ENCODE results near the gene ZNF775. TPM values are rescaled to one million over a fixed set of nuclear protein-coding genes. Genes with fewer than 3 reads are reported as not detected.
A peak's percentile ranks its signal among the peaks of the same experiment; 100 is the strongest.

Gene ZNF775
- total RNA-seq, 2 donors from 2014 or later = 4.4 to 5.0 TPM

DNA sequence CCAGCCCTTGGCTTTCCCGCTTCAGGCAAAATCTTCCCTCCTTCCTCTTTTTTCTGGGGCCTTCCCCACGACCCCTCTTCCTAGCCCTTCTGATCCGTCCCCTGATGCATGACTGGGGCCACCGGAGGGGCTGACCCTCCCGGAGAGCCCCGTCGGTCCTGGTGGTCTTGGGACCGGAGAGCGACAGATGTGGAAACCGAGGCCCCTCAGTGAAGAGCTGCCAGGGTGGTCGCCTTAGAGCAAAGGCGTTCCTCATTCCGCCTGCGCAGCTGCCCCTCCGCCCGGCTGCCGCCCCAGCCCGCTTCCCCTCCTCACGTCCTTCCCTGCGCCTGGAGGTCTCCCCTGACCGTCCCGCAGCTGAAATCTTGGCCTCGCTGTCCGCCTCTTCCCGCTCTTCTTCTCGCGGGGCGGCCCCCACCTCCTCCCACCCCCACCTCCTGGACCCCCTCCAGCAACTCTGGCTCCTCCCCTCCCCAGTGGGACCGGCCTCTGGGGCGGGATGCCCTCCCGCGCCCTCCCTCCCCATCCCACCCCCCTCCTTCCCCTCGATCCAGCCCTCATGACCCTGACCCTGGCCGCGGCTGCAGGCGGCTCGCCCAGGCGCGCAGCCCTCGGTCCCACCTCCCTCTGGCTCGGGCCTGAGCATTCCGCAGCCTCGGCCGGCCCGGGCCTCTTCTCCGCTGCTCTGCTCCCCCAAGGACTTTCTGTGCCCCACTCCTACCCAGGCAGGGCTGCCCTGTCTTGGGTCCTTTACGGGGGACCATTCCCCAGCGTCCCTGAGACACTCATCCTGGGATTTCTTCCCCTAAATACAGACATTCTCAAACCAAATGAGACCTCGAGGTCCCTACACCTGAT, 37.6 kb upstream of the ZNF775 start, which contains the start of gene RARRES2:
Gene RARRES2, minus strand, starts transcription at position 367 of the 858 bp plus-strand sequence. CDS start 1,020 bp downstream, outside the sequence.
- H3K36me3 Mint-ChIP-seq = peaks cover 0 to 7% of the 10 kb centered on the region in 2 donors
- H3K9me3 Mint-ChIP-seq = peaks cover 0 to 9% of the 10 kb centered on the region in 2 donors
- H3K27ac Mint-ChIP-seq = no peak within 1 kb of the TSS
- no peak for DNase-seq (ENCODE audit: low spot score in 2 of 2)
- no peak for ATAC-seq

DNA sequence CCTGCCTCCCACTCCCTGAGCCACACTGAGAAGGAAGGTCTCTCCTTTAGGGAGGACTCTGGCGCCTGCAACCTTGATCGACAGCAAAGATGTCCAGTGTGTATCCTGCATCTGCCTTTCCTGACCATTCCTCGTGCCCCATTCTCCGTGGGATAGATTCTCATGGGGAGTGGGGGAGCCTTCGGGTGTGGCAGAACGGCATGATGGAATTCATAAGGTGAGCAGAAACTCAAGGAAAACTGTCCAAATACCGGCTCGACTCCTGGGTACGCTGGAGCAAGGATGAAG, 37.1 kb upstream of the ZNF775 start:
- ATAC-seq (no peak), DNase-seq (ENCODE audit: low spot score in 2 of 2) (no peak)
- Mint-ChIP-seq H3K36me3 (peaks cover 0 to 7% of the 10 kb centered on the region in 2 donors), H3K9me3 (peaks cover 0 to 9% of the 10 kb centered on the region in 2 donors), H3K27ac (no peak overlapping the region)

DNA sequence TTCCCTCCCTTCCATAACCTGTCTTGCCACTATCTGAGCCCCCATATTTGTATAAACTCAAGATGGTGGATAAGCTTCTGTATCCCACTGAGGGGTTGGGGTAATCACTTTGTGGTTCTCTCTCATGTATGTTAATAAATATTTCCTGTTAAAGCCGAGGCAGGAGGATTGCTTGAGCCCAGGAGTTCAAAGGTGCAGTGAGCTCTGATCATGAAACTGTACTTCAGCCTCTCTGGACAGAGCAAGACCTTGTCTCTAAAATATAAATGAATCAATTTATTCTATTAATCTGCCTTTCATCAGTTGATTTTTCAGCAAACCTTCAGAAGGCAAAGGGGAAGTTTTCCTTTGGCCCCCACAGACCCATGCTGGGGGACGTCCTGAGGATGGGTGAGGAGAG, 35.9 kb upstream of the ZNF775 start:
- DNase-seq (ENCODE audit: low spot score in 2 of 2) (no peak), ATAC-seq (no peak)
- peaks cover 0 to 9% of the 10 kb centered on the region in 2 donors for H3K9me3 Mint-ChIP-seq
- no peak overlapping the region for H3K27ac Mint-ChIP-seq
- H3K36me3 Mint-ChIP-seq = no peaks in the 10 kb centered on the region

DNA sequence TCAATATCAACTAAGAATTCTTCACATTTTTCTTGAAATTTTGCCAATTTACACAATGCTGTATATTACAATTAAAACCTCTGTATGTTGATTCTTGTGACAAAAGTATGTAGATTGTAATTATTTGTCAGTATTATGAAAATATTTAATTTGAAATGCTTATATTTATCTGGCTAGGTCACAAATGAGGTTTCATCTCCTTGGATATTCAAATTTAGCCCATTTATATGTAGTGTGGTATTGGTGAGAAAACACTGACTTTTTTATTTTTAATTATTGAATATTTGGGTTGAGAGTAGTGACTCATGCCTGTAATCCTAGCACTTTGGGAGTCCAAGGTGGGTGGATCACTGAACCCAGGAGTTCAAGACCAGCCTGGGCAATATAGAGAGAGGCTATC, 34.8 kb upstream of the ZNF775 start:
- H3K27ac Mint-ChIP-seq = no peak overlapping the region
- DNase-seq (ENCODE audit: low spot score in 2 of 2) (no peak), ATAC-seq (no peak)
- H3K9me3 Mint-ChIP-seq = peaks cover 0 to 9% of the 10 kb centered on the region in 2 donors
- H3K36me3 Mint-ChIP-seq = no peaks in the 10 kb centered on the region

DNA sequence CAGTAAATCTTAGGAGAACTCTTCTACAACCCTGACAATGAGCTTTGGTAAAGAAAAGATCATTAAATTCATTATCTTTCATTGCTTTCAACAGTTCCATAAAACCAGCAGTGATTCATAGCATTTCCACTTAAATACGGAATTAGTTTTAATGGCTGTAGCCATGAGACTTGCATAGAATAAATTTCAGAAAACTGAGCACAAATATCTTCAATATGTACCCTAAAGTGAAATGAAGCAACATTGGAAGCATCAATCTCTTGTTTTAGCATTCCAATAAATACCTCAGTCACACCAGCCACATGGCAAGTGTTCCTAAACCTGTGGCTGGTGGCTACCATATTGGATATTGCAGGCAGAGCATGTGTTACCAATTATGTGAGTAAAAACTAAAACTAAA, 34.1 kb upstream of the ZNF775 start:
- ATAC-seq (no peak), DNase-seq (ENCODE audit: low spot score in 2 of 2) (no peak)
- Mint-ChIP-seq H3K9me3 (peaks cover 0 to 9% of the 10 kb centered on the region in 2 donors), H3K36me3 (no peaks in the 10 kb centered on the region), H3K27ac (no peak overlapping the region)

DNA sequence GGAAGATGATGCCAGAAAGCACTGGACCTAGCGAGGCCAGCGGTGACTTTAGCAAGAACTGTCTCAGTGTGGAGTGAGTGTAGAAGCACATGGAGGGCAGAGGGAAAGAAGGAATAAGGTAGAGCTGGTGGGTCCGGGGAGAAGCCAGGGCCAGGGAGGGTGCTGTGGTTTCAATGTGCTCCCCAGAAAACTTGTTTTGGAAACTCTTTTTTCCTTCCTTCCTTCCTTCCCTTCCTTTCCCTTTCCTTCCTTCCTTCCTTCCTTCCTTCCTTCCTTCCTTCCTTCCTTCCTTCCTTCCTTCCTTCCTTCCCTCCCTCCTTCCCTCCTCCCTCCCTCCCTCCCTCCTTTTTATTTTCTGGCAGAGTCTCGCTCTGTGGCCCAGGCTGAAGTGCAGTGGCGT, 32.2 kb upstream of the ZNF775 start:
- ATAC-seq (no peak), DNase-seq (ENCODE audit: low spot score in 2 of 2) (no peak)
- Mint-ChIP-seq H3K27ac (no peak overlapping the region), H3K36me3 (no peaks in the 10 kb centered on the region), H3K9me3 (peaks cover 0 to 9% of the 10 kb centered on the region in 2 donors)

DNA sequence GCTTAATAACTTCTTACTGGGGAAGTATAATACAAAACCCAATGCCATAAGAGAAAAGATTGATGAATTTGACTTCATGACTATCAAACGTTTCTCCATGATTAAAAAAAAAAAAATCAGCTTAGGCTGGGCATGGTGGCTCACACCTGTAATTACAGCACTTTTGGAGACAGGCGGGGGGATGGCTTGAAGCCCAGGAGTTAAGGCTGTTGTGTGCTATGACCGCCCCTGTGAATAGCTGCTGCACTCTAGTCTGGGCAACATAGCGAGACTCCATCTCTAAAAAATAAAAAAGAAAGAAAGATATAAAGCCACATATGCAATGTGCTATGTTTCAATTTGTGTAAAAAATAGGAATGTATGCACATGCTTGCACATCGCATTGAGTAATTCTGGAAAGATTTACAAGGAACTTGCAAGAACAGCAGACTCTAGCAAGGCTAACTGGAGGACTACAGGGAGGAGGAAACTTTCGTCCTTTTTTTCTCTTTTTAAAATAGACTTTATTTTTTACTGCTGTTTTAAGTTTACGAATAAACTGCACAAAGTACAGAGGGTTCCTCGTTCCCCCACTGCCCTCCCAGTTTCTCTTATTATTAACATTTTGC, 27.4 kb upstream of the ZNF775 start:
- ATAC-seq = no peak

DNA sequence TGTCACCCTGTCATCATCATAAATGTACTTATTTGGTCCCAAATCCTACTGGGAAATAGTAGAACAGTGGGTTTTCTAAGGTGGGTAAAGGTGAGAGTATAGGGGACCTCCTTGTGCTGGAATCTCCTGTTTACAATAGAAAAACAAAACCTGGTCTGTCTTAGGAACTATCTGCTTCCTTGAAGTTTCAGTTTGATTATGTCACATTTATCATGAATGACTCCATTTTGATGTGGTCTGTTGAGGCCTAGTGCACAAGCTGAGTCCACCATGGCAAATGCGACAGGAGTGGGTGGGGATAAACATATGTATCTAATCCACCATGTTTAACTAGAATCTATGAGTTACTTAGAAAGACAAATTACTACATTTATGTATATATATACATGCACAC, 23.5 kb upstream of the ZNF775 start:
- ATAC-seq (no peak), DNase-seq (ENCODE audit: low spot score in 2 of 2) (no peak)
- H3K27ac Mint-ChIP-seq = no peak overlapping the region
- H3K9me3 Mint-ChIP-seq = peaks cover 4 to 6% of the 10 kb centered on the region in 2 donors
- peaks cover 0 to 6% of the 10 kb centered on the region in 2 donors for H3K36me3 Mint-ChIP-seq

More for the DNA sequence above, 27.4 kb upstream of the ZNF775 start:
- no peak overlapping the region for H3K27ac Mint-ChIP-seq
- no peak for DNase-seq (ENCODE audit: low spot score in 2 of 2)
- H3K9me3 Mint-ChIP-seq = no peaks in the 10 kb centered on the region
- H3K36me3 Mint-ChIP-seq = no peaks in the 10 kb centered on the region

DNA sequence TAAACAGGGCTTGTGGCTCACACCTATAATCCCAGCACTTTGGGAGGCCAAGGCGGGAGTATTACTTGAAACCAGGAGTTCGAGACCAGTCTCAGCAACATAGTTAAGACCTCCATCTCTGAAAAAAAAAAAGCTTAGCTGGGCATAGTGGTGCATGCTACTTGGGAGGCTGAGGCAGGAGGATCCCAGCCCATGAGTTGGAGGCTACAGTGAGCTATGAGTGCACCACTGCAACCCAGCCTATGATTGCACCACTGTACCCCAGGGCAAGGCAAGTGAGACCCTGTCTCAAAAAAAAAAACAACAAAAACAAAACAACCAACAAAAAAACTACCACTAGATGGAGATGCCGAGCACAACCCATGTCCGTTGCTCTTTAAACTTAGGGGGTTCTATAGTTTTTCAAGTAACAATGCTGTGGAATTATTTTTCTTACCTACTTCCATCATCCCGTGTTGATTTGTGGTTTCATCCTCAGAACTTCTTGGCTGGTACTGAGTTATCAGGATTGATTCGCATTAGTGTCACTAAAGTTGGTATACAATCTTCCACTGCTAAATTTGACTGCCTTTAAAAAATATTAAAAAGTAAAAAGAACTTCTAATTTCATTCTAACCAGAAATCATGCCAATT, 22.7 kb upstream of the ZNF775 start:
- peaks cover 0 to 6% of the 10 kb centered on the region in 2 donors for H3K36me3 Mint-ChIP-seq
- DNase-seq (ENCODE audit: low spot score in 2 of 2) (no peak), ATAC-seq (no peak)
- H3K9me3 Mint-ChIP-seq = peaks cover 4 to 6% of the 10 kb centered on the region in 2 donors
- H3K27ac Mint-ChIP-seq = peak overlapping the region in 1 of 2 donors; percentile 67

DNA sequence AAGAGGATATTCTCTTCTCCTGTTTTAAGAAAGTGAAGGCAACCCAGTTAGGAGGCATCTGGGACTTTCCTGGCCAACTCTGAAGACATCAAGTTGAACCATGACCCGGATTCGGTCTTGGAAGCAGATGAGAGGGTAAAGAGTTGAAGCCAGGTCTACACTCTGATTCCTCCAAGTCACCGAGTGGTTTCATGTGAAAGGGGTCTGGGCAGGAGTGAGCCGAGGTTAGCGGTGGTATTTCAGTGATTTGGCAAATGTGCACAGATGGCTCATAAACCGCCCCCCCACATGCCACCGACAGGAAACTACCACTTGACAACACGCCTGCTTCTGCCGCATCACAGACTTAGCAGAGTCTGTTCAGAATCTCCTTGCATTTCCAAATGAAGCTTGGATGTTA, 21.9 kb upstream of the ZNF775 start:
- peak in 1 of 2 donors; percentile 47 for DNase-seq (ENCODE audit: low spot score in 2 of 2)
- H3K36me3 Mint-ChIP-seq = peaks cover 0 to 6% of the 10 kb centered on the region in 2 donors
- peaks cover 4 to 6% of the 10 kb centered on the region in 2 donors for H3K9me3 Mint-ChIP-seq
- ATAC-seq = peak; percentile 73 to 78
- H3K27ac Mint-ChIP-seq = peak overlapping the region; percentile 76 to 84

DNA sequence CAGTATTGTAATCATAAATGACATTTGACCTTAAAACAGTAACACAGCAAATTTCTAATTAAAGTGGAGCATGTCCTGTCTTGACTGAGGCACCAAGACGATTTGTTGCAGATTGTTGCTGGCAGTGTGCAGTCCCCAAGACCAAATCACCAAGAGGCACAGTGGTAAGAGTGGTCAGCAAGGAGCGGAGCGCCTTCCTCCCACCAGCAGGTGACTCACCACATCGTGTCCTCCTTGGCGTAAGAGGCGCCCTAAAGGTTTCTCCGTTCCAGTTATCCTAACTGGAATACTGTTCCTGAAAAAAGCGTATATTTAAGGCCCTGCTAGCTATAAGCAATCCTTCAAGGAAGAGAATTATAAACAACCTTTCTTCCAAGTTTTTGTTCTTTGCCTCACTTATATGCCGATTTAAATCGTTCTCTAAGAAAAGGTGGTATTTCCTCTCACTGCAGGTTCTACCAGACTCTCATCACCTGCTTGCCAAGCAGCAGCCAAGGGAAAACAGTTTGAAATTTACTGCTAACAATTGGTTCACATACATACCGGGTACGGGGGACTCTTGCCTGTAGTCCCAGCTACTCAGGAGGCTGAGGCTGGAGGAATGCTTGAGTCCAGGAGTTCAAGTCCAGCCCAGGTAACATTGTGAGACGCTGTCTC, 21.2 kb upstream of the ZNF775 start:
- DNase-seq (ENCODE audit: low spot score in 2 of 2) = no peak
- H3K27ac Mint-ChIP-seq = peak overlapping the region; percentile 72 to 76
- peak; percentile 34 to 57 for ATAC-seq
- peaks cover 4 to 6% of the 10 kb centered on the region in 2 donors for H3K9me3 Mint-ChIP-seq
- peaks cover 0 to 6% of the 10 kb centered on the region in 2 donors for H3K36me3 Mint-ChIP-seq

DNA sequence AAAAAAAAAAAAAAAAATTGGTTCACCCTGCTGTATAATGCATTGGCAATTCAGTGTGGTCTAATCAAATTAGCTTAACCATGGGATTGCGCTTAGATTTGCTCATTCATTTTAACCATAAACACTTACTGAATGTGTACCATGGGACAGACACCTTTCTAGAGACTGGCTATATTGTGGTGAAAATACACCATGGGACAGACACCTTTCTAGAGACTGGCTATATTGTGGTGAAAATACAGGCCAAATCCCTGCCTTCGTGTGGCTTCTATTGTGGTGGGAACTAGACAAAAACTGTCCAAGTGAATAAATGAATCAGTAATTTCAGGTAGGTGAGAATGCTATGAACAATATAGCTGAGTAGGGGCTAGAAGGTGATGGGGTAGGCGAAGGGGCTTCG, 20.7 kb upstream of the ZNF775 start:
- peaks cover 0 to 6% of the 10 kb centered on the region in 2 donors for H3K36me3 Mint-ChIP-seq
- DNase-seq (ENCODE audit: low spot score in 2 of 2) (no peak), ATAC-seq (peak; percentile 37 to 65)
- no peak overlapping the region for H3K27ac Mint-ChIP-seq
- H3K9me3 Mint-ChIP-seq = peaks cover 4 to 6% of the 10 kb centered on the region in 2 donors

DNA sequence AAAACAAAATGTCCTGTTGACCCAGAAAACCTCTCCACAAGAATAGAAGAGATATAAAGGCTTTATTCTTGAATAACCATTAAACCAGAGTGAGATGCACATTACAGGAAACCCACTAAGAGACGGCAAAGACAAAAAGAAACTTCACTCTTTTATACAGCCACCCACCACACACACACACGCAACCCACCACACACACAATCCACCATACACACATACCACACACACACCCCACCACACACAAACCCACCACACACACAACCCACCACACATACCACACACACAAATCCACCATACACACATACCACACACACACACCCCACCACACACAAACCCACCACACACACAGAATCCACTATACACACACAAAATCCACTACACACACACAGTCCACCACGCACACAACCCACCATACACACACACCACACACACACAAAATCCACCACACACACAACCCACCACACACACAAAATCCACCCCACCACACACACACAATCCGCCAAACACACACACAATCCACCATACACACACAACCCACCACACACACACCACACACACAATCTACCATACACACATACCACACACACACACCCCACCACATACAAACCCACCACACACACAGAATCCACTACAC, 20.0 kb upstream of the ZNF775 start:
- H3K27ac Mint-ChIP-seq = peak overlapping the region in 1 of 2 donors; percentile 75
- peaks cover 4 to 6% of the 10 kb centered on the region in 2 donors for H3K9me3 Mint-ChIP-seq
- ATAC-seq = no peak
- DNase-seq (ENCODE audit: low spot score in 2 of 2) = no peak
- H3K36me3 Mint-ChIP-seq = peaks cover 0 to 6% of the 10 kb centered on the region in 2 donors

DNA sequence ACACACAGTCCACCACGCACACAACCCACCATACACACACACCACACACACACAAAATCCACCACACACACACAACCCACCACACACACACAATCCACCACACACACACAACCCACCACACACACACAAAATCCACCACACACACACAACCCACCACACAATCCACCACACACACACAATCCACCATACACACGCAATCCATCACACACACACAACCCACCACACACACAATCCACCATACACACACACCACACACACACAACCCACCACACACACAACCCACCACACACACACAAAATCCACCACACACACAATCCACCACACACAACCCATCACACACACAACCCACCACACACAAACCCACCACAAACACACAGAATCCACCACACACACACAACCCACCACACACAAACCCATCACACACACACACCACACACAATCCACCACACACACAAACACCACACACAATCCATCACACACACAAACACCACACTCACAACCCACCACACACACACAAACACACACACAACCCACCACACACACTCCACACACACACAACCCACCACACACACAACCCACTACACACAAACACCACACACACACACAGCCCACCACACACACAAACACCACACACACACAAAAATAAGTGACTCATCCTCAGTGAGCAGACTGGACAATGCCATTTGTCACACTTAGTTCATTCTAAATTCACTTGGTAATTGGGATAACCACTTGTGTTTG, 19.3 kb upstream of the ZNF775 start:
- no peak for DNase-seq (ENCODE audit: low spot score in 2 of 2)
- peaks cover 4 to 6% of the 10 kb centered on the region in 2 donors for H3K9me3 Mint-ChIP-seq
- no peak for ATAC-seq
- peaks cover 0 to 6% of the 10 kb centered on the region in 2 donors for H3K36me3 Mint-ChIP-seq
- peak overlapping the region; percentile 61 to 73 for H3K27ac Mint-ChIP-seq

DNA sequence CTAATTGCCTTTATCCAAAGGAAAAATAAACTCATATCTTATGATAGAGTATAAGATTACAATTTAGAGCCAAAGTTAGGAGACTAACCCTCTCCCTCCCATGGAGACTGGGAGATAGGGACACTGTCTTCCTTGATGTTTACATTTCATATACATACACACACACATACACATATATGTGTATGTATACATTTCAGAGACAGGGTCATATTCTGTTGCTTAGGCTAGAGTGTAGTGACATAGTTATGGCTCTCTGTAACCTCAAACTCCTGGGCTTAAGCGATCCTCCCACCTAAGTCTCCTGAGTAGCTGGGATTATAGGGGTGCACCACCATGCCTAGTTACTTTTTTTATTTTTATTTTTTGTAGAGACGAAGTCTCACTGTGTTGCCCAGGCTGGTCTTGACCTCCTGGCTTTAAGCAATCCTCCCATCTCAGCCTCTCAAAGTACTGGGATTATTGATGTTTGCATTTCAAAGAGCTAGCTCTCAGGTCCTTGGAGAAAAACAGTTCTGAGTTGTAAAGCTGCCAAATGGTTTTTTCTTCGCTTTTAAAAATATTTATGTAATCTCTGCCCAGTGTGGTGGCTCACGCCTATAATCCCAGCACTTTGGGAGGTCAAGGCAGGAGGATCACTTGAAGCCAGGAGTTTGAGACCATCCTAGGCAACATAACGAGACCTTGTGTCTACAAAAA, 18.6 kb upstream of the ZNF775 start:
- Mint-ChIP-seq H3K27ac (peak overlapping the region; percentile 61 to 73), H3K9me3 (peaks cover 4 to 6% of the 10 kb centered on the region in 2 donors), H3K36me3 (peaks cover 0 to 6% of the 10 kb centered on the region in 2 donors)
- no peak for DNase-seq (ENCODE audit: low spot score in 2 of 2)
- ATAC-seq = no peak

Measured in activated naive CD4-positive, alpha-beta T cell treated with anti-CD3 and anti-CD28 coated beads, Interleukin-2, amount 50 U/mL, for 72 hours (primary cell).